Natural killer cell (primary cell): ENCODE measurements around the gene OR4M1. TPM values are rescaled to one million over a fixed set of nuclear protein-coding genes. Genes with fewer than 3 reads are reported as not detected.

Experiments
- ATAC-seq, 3 donors: fragments of 150-1000 bp in 2 of 3; fragments of 200-7000 bp in 1 of 3; cut with Tn5 transposase; 1 replicate in 1 of 3; 2 replicates in 2 of 3; pipeline ENCODE4 v1.10.0; 2021; ENCODE audit warnings: mild to moderate bottlenecking in 2 of 3, moderate library complexity in 2 of 3
- DNase-seq, 2 donors: peaks; one replicate each; pipeline versions ENCODE4 v3.0.0 to v3.0.0-alpha.2; 2013 to 2021; ENCODE audit warnings: mixed read lengths in 1 of 2
- H3K27ac ChIP-seq: one replicate; pipeline ENCODE4 v1.5.1; 2013; ENCODE audit warnings: mild to moderate bottlenecking, low read length
- H3K27me3 ChIP-seq: one replicate; pipeline ENCODE4 v1.6.1; 2013; ENCODE audit warnings: low read length; ENCODE audit not compliant: control insufficient read depth, insufficient read depth
- H3K36me3 ChIP-seq: one replicate; pipeline ENCODE4 v1.6.1; 2013; ENCODE audit warnings: low read length; ENCODE audit not compliant: control insufficient read depth, insufficient read depth
- H3K4me1 ChIP-seq: one replicate; pipeline ENCODE4 v1.6.1; 2013; ENCODE audit warnings: low read length; ENCODE audit not compliant: control insufficient read depth, insufficient read depth
- H3K4me3 ChIP-seq: one replicate; pipeline ENCODE4 v1.5.1; 2013; ENCODE audit warnings: low read length
- H3K9me3 ChIP-seq: one replicate; pipeline ENCODE4 v1.6.1; 2013; ENCODE audit warnings: low read length; ENCODE audit not compliant: control insufficient read depth, insufficient read depth
- H3K27ac Mint-ChIP-seq, 2 donors: one replicate each; pipeline ENCODE4 v1.8.0; 2022; ENCODE audit warnings: mild to moderate bottlenecking in 2 of 2, mixed read lengths in 2 of 2, moderate library complexity in 1 of 2
- H3K27me3 Mint-ChIP-seq, 2 donors: one replicate each; pipeline ENCODE4 v1.8.0; 2022; ENCODE audit warnings: low read depth in 2 of 2, mixed read lengths in 2 of 2
- H3K36me3 Mint-ChIP-seq: one replicate; pipeline ENCODE4 v1.8.0; 2022; ENCODE audit warnings: mixed read lengths
- H3K4me1 Mint-ChIP-seq, 2 donors: one replicate each; pipeline ENCODE4 v1.8.0; 2022; ENCODE audit warnings: mixed read lengths in 2 of 2
- H3K4me3 Mint-ChIP-seq: one replicate; pipeline ENCODE4 v1.8.0; 2022; ENCODE audit warnings: mild to moderate bottlenecking, moderate library complexity, mixed read lengths
- H3K9me3 Mint-ChIP-seq, 2 donors: one replicate each; pipeline ENCODE4 v1.8.0; 2022; ENCODE audit warnings: mixed read lengths in 2 of 2
- WGBS: methylation state at CpG from one replicate; pipeline ENCODE4 v1.1.7; 2013; ENCODE audit warnings: missing lambda C conversion rate; ENCODE audit not compliant: insufficient coverage; 5-methylcytosine and 5-hydroxymethylcytosine counted together
- intact Hi-C: fragments of 100-400 bp; cut with micrococcal nuclease; formaldehyde crosslinking; loops from one replicate; pipeline ENCODE4 v1.14.2; 2022
- total RNA-seq, 4 donors: library from RNA; stranded (reverse); fragments of 120-200 nt in 1 of 4; gene quantifications; one replicate each; pipeline versions ENCODE4 v1.2.3 to v1.2.4, GENCODE V29; 2013 to 2022
- TF ChIP-seq, protein P1 (sequence below): fragments of 200-600 bp; IDR thresholded peaks from one replicate; pipeline ENCODE4 v1.8.0; 2022; ENCODE audit warnings: antibody characterized with exemption

OR4M1 gene
- total RNA-seq, 3 donors from 2014 or later (not counting 1 experiment from before 2014, with no cell fraction given) = not detected

DNA sequence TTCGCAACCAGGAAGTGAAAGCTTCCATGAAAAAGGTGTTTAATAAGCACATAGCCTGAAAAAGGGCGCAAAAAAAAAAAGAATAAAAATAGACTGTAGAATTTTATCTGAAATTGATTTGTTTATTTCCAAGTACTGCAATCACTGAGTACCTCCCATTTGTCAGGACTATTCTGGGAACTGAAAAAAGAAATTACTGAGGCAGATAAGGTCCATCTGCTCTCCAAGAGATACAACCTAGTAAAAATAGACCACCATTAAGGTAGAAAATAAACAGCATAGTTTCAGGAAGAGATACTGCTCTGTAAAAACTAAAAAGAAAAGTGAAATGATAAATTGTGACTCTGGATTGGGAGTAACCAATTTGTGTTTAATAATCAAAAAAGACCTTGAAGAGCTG is 55.0 kb downstream of the OR4M1 start:
- H3K4me3 ChIP-seq = no peak overlapping the region
- no peaks in the 10 kb centered on the region for H3K9me3 ChIP-seq
- Mint-ChIP-seq H3K27me3 (no peaks in the 10 kb centered on the region), H3K36me3 (no peaks in the 10 kb centered on the region), H3K9me3 (peaks cover 2 to 7% of the 10 kb centered on the region in 2 donors), H3K27ac (no peak overlapping the region), H3K4me3 (no peak overlapping the region), H3K4me1 (no peaks in the 10 kb centered on the region)
- TF ChIP-seq, protein P1, sequence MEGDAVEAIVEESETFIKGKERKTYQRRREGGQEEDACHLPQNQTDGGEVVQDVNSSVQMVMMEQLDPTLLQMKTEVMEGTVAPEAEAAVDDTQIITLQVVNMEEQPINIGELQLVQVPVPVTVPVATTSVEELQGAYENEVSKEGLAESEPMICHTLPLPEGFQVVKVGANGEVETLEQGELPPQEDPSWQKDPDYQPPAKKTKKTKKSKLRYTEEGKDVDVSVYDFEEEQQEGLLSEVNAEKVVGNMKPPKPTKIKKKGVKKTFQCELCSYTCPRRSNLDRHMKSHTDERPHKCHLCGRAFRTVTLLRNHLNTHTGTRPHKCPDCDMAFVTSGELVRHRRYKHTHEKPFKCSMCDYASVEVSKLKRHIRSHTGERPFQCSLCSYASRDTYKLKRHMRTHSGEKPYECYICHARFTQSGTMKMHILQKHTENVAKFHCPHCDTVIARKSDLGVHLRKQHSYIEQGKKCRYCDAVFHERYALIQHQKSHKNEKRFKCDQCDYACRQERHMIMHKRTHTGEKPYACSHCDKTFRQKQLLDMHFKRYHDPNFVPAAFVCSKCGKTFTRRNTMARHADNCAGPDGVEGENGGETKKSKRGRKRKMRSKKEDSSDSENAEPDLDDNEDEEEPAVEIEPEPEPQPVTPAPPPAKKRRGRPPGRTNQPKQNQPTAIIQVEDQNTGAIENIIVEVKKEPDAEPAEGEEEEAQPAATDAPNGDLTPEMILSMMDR = no peak
- DNase-seq (no peak), ATAC-seq (no peak)
- H3K27me3 ChIP-seq = no peaks in the 10 kb centered on the region
- H3K36me3 ChIP-seq = no peaks in the 10 kb centered on the region
- intact Hi-C loops = no loop called here
- H3K27ac ChIP-seq = no peak overlapping the region
- H3K4me1 ChIP-seq = no peaks in the 10 kb centered on the region
- 94% methylated on average over 2 of the region's 2 CpGs for WGBS

Other genes starting within 250 kb of the OR4M1 start
- gene OR11H2, start 59.6 kb upstream of the OR4M1 start, total RNA-seq = not detected
- gene OR4Q3, start 29.9 kb upstream of the OR4M1 start, total RNA-seq = not detected
- not detected for gene OR4N2, start 30.3 kb downstream of the OR4M1 start, total RNA-seq
- not detected for gene OR4K2, start 101.6 kb downstream of the OR4M1 start, total RNA-seq
- gene OR4K5, start 147.1 kb downstream of the OR4M1 start, total RNA-seq = not detected
- gene OR4K1, start 157.4 kb downstream of the OR4M1 start, total RNA-seq = not detected
- not detected for gene OR4K15, start 202.1 kb downstream of the OR4M1 start, total RNA-seq
- not detected for gene OR4Q2, start 228.7 kb downstream of the OR4M1 start, total RNA-seq
- gene OR4K14, start 245.8 kb downstream of the OR4M1 start, total RNA-seq = not detected